Glutamatergic neuron (in vitro differentiated cells): Measurements from ENCODE around the gene NDUFA11. TPM values are rescaled to one million over a fixed set of nuclear protein-coding genes. Genes with fewer than 3 reads are reported as not detected.
"Not testable (repeated sequence)": the region's sequence is repeated elsewhere in the genome, so short reads cannot be mapped to it uniquely, and the experiment has no call there.

Source experiments
- DNase-seq: peaks from one replicate; pipeline ENCODE4 v3.0.0; 2022
- H3K27ac Mint-ChIP-seq: one replicate; pipeline ENCODE4 v1.8.0; 2020; ENCODE audit warnings: mild to moderate bottlenecking, mixed read lengths, inconsistent platforms; ENCODE audit not compliant: unreplicated experiment
- H3K27me3 Mint-ChIP-seq: one replicate; pipeline ENCODE4 v1.8.0; 2020; ENCODE audit warnings: mild to moderate bottlenecking, moderate library complexity, mixed read lengths, inconsistent platforms; ENCODE audit not compliant: unreplicated experiment
- H3K36me3 Mint-ChIP-seq: one replicate; pipeline ENCODE4 v1.8.0; 2020; ENCODE audit warnings: mild to moderate bottlenecking, mixed read lengths, inconsistent platforms; ENCODE audit not compliant: unreplicated experiment
- H3K4me1 Mint-ChIP-seq: one replicate; pipeline ENCODE4 v1.8.0; 2020; ENCODE audit warnings: mild to moderate bottlenecking, low read depth, mixed read lengths, inconsistent platforms; ENCODE audit not compliant: unreplicated experiment
- H3K4me3 Mint-ChIP-seq: one replicate; pipeline ENCODE4 v1.8.0; 2020; ENCODE audit warnings: mild to moderate bottlenecking, mixed read lengths, inconsistent platforms; ENCODE audit not compliant: unreplicated experiment
- H3K9me3 Mint-ChIP-seq: one replicate; pipeline ENCODE4 v1.8.0; 2020; ENCODE audit warnings: mild to moderate bottlenecking, moderate library complexity, mixed read lengths, inconsistent platforms; ENCODE audit not compliant: unreplicated experiment
- CTCF ChIP-seq: fragments of 200-600 bp; sonication (generic); IDR thresholded peaks from one replicate; pipeline ENCODE4 v1.5.0; 2021; ENCODE audit not compliant: partially characterized antibody, unreplicated experiment
- total RNA-seq: library from RNA; stranded (reverse); fragmentation: NEBNext Ultra II Directional; extraction: Animal tissue kit (Norgen Biotek cat#: 25700); gene quantifications from one replicate; pipeline ENCODE4 v1.2.1, GENCODE V29; 2021; ENCODE audit not compliant: unreplicated experiment

Gene NDUFA11
- total RNA-seq, 1 donor from 2014 or later, result 193 TPM

- peaks cover 2% of the 10 kb centered on the region for H3K9me3 Mint-ChIP-seq
- no peak for DNase-seq
- H3K27ac Mint-ChIP-seq, result no peak overlapping the region
- no peak overlapping the region for H3K4me3 Mint-ChIP-seq
- TF ChIP-seq CTCF, result no peak
- H3K27me3 Mint-ChIP-seq, result peaks cover 7% of the 10 kb centered on the region
- peaks cover 3% of the 10 kb centered on the region for H3K4me1 Mint-ChIP-seq
- no peaks in the 10 kb centered on the region for H3K36me3 Mint-ChIP-seq
Observed at GRCh38 chr19:5880604-5881078, 22.9 kb downstream of the NDUFA11 start.

- Mint-ChIP-seq H3K36me3 (no peaks in the 10 kb centered on the region), H3K4me1 (peaks cover 3% of the 10 kb centered on the region), H3K9me3 (peaks cover under 1% of the 10 kb centered on the region), H3K4me3 (peak overlapping the region; percentile 52), H3K27ac (no peak overlapping the region), H3K27me3 (peaks cover 7% of the 10 kb centered on the region)
- no peak for TF ChIP-seq CTCF
- DNase-seq, result no peak
Observed at GRCh38 chr19:5880196-5880595, 23.4 kb downstream of the NDUFA11 start.

- Mint-ChIP-seq H3K4me3 (no peak overlapping the region), H3K4me1 (peaks cover 3% of the 10 kb centered on the region), H3K36me3 (no peaks in the 10 kb centered on the region), H3K9me3 (no peaks in the 10 kb centered on the region), H3K27ac (no peak overlapping the region), H3K27me3 (peaks cover 5% of the 10 kb centered on the region)
- TF ChIP-seq CTCF, result no peak
- DNase-seq, result no peak
Observed at GRCh38 chr19:5877882-5878281, 25.7 kb downstream of the NDUFA11 start.

- no peak for DNase-seq
- no peaks in the 10 kb centered on the region for H3K9me3 Mint-ChIP-seq
- peaks cover 5% of the 10 kb centered on the region for H3K27me3 Mint-ChIP-seq
- H3K4me3 Mint-ChIP-seq, result no peak overlapping the region
- TF ChIP-seq CTCF, result no peak
- no peak overlapping the region for H3K27ac Mint-ChIP-seq
- H3K4me1 Mint-ChIP-seq, result peaks cover 3% of the 10 kb centered on the region
- H3K36me3 Mint-ChIP-seq, result no peaks in the 10 kb centered on the region
Observed at GRCh38 chr19:5877427-5877826, 26.2 kb downstream of the NDUFA11 start.

GRCh38 chr19:5874496-5874895 is 29.1 kb downstream of the NDUFA11 start:
- H3K27ac Mint-ChIP-seq, DNase-seq, H3K36me3 Mint-ChIP-seq, H3K27me3 Mint-ChIP-seq, H3K4me1 Mint-ChIP-seq, H3K4me3 Mint-ChIP-seq, H3K9me3 Mint-ChIP-seq: not testable (repeated sequence)
